GM06990 (cell line): ENCODE data around the gene SUGCT.
"Not testable (repeated sequence)": the region's sequence is repeated elsewhere in the genome, so short reads cannot be mapped to it uniquely, and the experiment has no call there.

Experiments used
- DNase-seq: peaks from one replicate; pipeline ENCODE4 v3.0.0-alpha.2; 2011; ENCODE audit not compliant: insufficient read length; ENCODE audit errors: extremely low read depth
- H3K27me3 ChIP-seq: replicated peaks from 2 replicates; pipeline ENCODE4 v1.6.0; 2011; ENCODE audit warnings: low read length; ENCODE audit not compliant: control insufficient read depth, insufficient read depth
- H3K36me3 ChIP-seq: 2 replicates; pipeline ENCODE4 v1.5.1; 2011; ENCODE audit warnings: low read length; ENCODE audit not compliant: control insufficient read depth, insufficient read depth
- H3K4me3 ChIP-seq: replicated peaks from 2 replicates; pipeline ENCODE4 v1.5.1; 2011; ENCODE audit warnings: low read depth, mild to moderate bottlenecking, control low read depth, low read length
- TF ChIP-seq, protein P1 (sequence below): IDR thresholded peaks from 2 replicates; pipeline ENCODE4 v1.5.1; 2011; ENCODE audit warnings: low read length, control low read depth, mild to moderate bottlenecking, inconsistent platforms; ENCODE audit not compliant: insufficient read depth, poor library complexity, severe bottlenecking

Gene SUGCT

DNA sequence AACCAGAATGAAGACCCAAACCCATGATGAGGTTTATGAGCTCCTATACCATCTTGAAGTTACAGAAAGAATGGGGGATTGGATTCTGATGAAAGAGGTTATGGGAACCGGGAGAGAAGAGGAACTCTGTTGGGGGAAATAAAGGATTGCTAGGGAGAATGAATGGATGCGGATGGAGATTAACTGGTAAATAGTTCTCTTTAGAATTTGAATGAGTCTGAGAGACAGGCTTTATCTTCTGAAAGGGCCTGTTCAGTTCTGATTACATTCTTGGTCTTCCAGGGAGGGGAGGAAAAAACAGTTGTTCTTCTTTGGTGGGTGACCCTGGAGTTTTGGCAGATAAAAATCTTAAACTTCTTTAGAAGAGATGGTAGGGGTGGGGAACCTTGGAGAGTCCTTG is 13.9 kb downstream of the SUGCT start:
- DNase-seq, result no peak
- Histone ChIP-seq H3K4me3 (no peak overlapping the region), H3K36me3 (no peaks in the 10 kb centered on the region), H3K27me3 (no peaks in the 10 kb centered on the region)
- TF ChIP-seq, protein P1, sequence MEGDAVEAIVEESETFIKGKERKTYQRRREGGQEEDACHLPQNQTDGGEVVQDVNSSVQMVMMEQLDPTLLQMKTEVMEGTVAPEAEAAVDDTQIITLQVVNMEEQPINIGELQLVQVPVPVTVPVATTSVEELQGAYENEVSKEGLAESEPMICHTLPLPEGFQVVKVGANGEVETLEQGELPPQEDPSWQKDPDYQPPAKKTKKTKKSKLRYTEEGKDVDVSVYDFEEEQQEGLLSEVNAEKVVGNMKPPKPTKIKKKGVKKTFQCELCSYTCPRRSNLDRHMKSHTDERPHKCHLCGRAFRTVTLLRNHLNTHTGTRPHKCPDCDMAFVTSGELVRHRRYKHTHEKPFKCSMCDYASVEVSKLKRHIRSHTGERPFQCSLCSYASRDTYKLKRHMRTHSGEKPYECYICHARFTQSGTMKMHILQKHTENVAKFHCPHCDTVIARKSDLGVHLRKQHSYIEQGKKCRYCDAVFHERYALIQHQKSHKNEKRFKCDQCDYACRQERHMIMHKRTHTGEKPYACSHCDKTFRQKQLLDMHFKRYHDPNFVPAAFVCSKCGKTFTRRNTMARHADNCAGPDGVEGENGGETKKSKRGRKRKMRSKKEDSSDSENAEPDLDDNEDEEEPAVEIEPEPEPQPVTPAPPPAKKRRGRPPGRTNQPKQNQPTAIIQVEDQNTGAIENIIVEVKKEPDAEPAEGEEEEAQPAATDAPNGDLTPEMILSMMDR, result no peak

DNA sequence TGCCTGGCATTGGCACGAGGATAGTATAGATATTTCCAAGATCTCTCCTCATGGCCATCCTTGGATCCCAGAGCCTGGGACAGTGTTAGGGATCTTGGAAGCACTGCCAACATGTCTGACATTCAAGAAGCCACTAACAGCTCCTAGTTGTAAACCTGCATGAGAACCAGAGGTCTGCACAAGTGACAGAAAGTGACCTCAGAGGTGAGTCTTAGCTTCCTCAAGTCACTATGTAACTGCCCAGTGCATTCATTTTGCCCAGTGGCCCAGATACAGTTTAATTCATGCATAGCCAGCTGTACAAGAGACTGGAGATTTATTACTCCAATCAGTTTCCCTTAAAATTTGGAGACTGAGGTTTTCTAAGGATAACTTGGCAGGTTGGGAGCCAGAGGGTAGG is 16.7 kb downstream of the SUGCT start:
- DNase-seq, result no peak
- H3K36me3 ChIP-seq, result no peaks in the 10 kb centered on the region
- H3K4me3 ChIP-seq, result no peak overlapping the region
- TF ChIP-seq, protein P1, result no peak
- H3K27me3 ChIP-seq, result no peaks in the 10 kb centered on the region

DNA sequence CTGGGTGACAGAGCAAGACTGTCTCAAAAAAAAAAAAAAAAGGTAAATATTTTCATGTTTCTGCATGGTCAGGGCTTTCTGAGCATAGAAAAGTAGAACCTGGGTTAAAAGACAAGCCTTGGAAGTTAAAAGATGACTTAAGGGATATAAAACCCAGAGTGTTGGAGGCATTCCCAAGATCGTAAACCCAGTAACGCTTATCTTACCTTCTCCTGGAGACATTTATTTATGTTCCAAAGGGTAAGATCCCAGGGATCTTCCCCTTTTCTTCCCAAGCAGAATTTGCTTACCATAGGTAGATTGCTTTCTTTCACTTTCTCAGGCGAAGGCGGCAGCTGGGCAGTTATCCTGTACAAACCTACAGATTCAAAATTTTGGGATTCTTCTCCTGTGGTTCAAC is 22.2 kb downstream of the SUGCT start:
- Histone ChIP-seq H3K36me3 (no peaks in the 10 kb centered on the region), H3K4me3 (no peak overlapping the region), H3K27me3 (no peaks in the 10 kb centered on the region)
- TF ChIP-seq, protein P1, result no peak
- no peak for DNase-seq

DNA sequence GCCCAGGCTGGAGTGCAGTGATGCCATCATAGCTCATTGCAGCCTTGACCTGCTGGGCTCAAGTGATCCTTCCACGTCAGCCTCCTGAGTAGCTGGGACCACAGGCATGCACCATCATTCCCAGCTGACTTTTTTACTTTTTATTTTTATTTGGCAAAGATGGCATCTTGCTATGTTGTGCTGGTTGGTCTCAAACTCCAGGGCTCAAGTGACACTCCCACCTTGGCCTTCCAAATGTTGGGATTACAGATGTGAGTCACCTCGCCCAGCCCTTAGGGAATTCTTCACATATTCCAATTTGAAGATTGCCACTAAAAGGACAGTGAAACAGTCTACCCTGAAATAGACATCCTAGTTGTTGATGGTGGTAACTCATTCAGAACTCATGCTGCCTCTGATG is 27.7 kb downstream of the SUGCT start:
- Histone ChIP-seq H3K36me3 (no peaks in the 10 kb centered on the region), H3K27me3 (no peaks in the 10 kb centered on the region), H3K4me3 (no peak overlapping the region)
- TF ChIP-seq, protein P1, result no peak
- DNase-seq, result no peak

DNA sequence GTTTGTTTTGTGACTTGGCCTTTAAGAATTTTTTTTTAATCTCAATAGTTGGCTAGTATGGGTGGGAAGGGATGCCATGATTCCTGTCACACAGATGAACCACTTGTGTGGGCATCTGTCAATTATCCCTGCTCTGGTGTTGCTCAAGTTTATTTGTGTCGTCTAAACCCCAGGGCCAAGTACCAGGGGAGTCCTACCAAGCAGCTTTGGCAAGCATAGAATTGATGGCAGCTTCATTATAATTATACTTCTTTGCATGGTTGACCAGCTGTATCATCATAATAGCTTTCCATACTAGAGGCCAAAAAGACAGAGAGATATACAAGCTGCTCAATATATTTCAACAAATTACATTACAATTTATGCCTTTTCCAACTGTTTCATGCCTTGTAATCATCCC is 30.4 kb downstream of the SUGCT start:
- no peaks in the 10 kb centered on the region for H3K27me3 ChIP-seq
- no peak for DNase-seq
- no peak overlapping the region for H3K4me3 ChIP-seq
- H3K36me3 ChIP-seq, result no peaks in the 10 kb centered on the region
- TF ChIP-seq, protein P1, result no peak

DNA sequence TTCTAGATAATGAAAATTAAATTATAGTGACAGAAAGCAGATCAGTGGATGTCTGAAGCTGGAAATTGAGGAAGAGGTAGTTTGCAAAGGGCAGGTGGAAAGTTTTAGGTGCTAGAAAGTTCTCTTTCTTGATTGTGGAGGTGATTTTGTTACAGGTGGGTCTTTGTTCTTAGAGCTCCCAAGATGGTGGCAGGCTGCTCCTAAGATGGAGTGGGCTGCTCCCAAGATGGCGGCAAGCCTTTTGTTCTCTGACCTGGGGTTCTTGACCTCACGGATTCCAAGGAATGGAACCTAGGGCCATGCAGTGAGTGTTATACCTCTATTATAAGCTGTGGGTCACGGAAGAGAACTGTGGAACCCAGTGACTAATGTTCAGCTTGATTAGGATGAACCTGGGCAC is 32.5 kb downstream of the SUGCT start:
- Histone ChIP-seq H3K27me3 (no peaks in the 10 kb centered on the region), H3K36me3 (no peaks in the 10 kb centered on the region), H3K4me3 (no peak overlapping the region)
- TF ChIP-seq, protein P1, result no peak
- DNase-seq, result no peak

DNA sequence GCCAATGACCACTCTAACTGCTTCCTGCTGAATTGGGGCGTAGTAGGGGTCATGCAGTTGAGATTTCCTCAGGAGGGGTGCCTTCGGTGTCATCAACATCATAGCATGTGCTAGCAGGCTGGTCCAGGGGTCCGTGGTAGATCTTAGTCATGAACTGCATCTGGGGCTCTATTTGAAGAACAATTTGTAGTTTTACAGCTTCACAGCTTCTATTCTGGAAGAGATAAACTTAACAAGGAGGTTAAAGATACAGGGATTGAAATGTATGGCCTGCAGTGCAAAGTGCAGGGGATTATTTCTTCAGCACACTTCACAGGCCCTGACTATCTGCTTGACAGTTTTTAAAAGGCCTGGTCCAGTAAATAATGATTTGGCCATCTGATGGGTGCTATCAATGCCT is 33.5 kb downstream of the SUGCT start:
- H3K27me3 ChIP-seq, H3K4me3 ChIP-seq, DNase-seq, H3K36me3 ChIP-seq: not testable (repeated sequence)

DNA sequence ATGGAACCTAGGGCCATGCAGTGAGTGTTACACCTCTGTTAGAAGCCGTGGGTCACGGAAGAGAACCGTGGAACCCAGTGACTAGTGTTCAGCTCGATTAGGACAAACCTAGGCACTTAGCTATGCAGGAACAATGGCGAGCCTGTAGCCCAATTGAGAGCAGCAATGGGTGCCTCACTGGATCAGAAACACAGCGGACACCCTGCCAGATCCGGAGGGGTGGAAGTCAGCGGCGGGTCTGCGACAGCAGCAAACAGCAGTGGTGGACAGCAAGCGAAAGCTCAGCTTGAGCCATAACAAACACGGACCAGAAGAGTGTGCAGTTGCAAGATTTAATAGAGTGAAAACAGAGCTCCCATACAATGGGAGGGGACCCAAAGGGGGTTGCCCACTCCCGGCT is 38.3 kb downstream of the SUGCT start:
- not testable (repeated sequence) for DNase-seq, H3K36me3 ChIP-seq, H3K4me3 ChIP-seq, H3K27me3 ChIP-seq

DNA sequence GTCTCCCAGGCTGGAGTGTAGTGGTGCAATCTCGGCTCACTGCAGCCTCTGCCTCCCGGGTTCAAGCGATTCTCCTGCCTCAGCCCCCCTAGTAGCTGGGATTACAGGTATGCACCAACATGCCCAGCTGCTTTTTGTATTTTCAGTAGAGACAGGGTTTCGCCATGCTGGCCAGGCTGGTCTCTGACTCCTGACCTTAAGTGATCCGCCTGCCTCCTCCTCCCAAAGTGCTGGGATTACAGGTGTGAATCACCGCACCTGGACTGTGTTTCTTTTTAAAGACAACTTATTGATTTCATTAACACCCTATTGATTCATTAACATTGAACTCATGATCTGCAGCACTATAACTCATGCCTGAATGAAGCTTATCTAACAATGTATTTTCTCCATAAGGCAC is 40.5 kb downstream of the SUGCT start:
- H3K4me3 ChIP-seq, DNase-seq, H3K27me3 ChIP-seq, H3K36me3 ChIP-seq: not testable (repeated sequence)
